ENCODE results near the gene IGSF6. TPM values are rescaled to one million over a fixed set of nuclear protein-coding genes. Genes with fewer than 3 reads are reported as not detected.
"Not testable (repeated sequence)": the region's sequence is repeated elsewhere in the genome, so short reads cannot be mapped to it uniquely, and the experiment has no call there.

IGSF6 gene
- total and polyA plus RNA-seq, 9 donors, result 2.3 to 3.7 (median 2.9) TPM

DNA sequence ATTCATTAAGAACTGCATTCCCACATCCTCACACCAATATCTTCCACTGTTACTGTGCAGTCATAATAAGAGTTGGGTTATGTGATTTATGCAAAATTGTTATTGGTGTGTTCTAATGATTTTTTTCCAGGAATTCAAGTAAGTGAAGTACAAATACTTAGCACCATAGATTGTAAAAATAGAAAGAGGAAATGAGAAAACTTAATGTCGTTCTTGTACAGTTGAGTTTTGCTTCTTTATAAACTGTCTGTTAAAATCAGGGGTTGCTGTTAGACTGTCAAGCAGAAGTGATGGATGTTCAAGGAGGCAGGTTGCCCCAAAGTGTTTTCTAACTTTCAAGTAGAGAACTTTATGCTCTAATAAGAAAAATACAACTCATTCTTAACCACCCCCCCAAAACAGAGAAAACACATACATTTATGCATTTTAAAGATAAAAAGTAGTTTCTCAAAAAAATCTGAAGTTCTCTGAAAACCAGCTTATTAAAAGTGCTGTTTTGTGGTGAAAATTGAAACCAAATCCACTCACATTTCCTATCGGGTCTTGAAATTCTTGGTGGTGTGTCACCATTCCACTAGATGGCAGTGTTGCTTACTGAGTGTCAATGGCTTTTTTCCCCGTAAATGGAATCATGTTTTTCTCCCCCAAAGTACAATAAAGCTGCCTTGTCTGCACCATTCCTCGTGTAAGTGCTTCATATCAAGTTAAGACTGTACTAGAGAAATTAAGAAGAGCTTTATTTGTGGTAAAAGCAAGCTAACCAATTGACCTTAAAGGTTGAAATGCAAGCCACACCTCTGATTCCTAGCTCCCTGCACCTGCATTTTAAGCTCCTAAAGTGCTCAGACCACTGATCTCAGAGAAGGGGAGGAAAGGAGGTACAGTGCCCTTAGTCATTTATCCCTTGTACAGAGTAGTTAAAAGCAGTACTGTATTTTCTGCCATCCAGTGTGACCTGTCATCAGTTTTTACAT, 4.7 kb upstream of the IGSF6 start:
- DNase-seq, result peak; percentile 60
- H3K4me3 ChIP-seq (ENCODE audit: low read length), result no peak overlapping the region
- no peaks in the 10 kb centered on the region for H3K9me3 ChIP-seq (replicated peaks; ENCODE audit: control insufficient read depth, low read depth, low read length)
- no peak overlapping the region for H3K27ac ChIP-seq (ENCODE audit: low read length)
- no peaks in the 10 kb centered on the region for H3K27me3 ChIP-seq (ENCODE audit: control insufficient read depth, insufficient read depth, low read length)
- peaks cover 7% of the 10 kb centered on the region for H3K36me3 ChIP-seq (ENCODE audit: control insufficient read depth, insufficient read depth, low read length)
- H3K4me1 ChIP-seq (ENCODE audit: control insufficient read depth, insufficient read depth, low read length), result no peaks in the 10 kb centered on the region
- WGBS (ENCODE audit: insufficient coverage), result no CpG with 5 or more reads among the region's 4 CpGs

DNA sequence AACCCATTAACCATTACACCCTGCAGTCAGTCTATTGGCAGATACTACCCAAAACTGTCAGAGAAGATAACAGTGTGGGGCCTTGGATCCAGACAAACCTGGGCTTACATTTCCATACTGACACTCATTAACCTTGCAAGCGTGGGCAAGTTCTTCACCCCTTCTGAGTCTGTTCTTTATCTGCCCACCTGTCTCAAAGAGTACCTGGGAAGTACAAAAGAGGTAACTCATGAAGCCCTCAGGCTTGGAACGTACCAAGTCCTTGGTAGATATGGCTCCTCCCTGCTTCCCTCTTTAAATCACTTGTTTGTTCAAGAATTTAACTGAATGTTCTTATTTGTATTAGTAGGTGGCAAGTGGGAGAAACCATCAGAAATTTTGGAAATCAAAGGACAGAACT, 2.5 kb upstream of the IGSF6 start:
- no peak for DNase-seq
- Histone ChIP-seq H3K27ac (ENCODE audit: low read length) (no peak overlapping the region), H3K4me1 (ENCODE audit: control insufficient read depth, insufficient read depth, low read length) (no peaks in the 10 kb centered on the region), H3K9me3 (replicated peaks; ENCODE audit: control insufficient read depth, low read depth, low read length) (no peaks in the 10 kb centered on the region), H3K27me3 (ENCODE audit: control insufficient read depth, insufficient read depth, low read length) (no peaks in the 10 kb centered on the region), H3K4me3 (ENCODE audit: low read length) (no peak overlapping the region), H3K36me3 (ENCODE audit: control insufficient read depth, insufficient read depth, low read length) (peaks cover 7% of the 10 kb centered on the region)
- WGBS (ENCODE audit: insufficient coverage), result 89% methylated on average over 1 of the region's 2 CpGs

DNA sequence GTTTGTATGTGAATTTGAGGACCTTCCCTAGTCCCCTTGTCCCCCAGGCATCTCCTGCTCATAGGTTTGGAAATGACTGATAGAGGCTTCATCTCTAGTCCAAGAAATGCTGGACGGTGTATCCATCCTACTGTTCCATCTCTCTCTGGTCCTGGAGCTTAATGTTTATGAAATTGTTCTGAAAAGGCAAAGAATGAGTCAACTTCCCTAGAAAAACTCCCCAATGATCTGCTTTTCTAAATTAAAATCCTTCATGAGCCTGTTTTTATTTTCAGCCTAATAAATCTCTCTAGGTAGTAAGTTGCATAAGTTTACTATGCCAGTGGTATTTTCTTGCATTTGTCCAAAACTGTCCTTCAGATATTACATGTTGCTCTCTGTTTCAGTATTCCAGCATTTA, 2.1 kb upstream of the IGSF6 start:
- whole genome bisulfite sequencing (ENCODE audit: insufficient coverage), result no CpG with 5 or more reads among the region's 1 CpG
- no peak overlapping the region for H3K4me3 ChIP-seq (ENCODE audit: low read length)
- no peak for DNase-seq
- no peaks in the 10 kb centered on the region for H3K9me3 ChIP-seq (replicated peaks; ENCODE audit: control insufficient read depth, low read depth, low read length)
- peaks cover 7% of the 10 kb centered on the region for H3K36me3 ChIP-seq (ENCODE audit: control insufficient read depth, insufficient read depth, low read length)
- no peak overlapping the region for H3K27ac ChIP-seq (ENCODE audit: low read length)
- H3K27me3 ChIP-seq (ENCODE audit: control insufficient read depth, insufficient read depth, low read length), result no peaks in the 10 kb centered on the region
- no peaks in the 10 kb centered on the region for H3K4me1 ChIP-seq (ENCODE audit: control insufficient read depth, insufficient read depth, low read length)

DNA sequence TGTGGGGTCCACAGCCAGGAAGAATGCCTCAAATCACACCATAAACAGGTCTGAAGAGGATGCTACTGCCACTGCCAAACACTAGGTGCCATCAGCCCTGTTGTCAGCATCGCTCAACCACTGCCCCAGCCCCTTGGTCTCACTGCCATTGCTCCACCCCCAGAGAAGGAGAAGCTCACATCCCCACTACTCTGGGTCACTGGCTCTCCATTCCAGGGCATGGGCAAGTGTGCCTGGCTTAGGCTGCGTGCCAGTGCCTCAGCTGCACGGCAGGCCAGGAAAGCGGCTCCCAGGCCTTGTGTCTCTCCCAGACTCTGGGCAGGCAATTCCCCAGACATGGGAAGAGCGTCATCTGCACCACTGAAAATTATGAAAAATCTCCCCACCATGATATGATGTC, 1.2 kb upstream of the IGSF6 start:
- Histone ChIP-seq H3K27me3 (ENCODE audit: control insufficient read depth, insufficient read depth, low read length) (no peaks in the 10 kb centered on the region), H3K36me3 (ENCODE audit: control insufficient read depth, insufficient read depth, low read length) (peaks cover 11% of the 10 kb centered on the region), H3K4me3 (ENCODE audit: low read length) (no peak overlapping the region), H3K4me1 (ENCODE audit: control insufficient read depth, insufficient read depth, low read length) (no peaks in the 10 kb centered on the region), H3K27ac (ENCODE audit: low read length) (peak overlapping the region; percentile 3), H3K9me3 (replicated peaks; ENCODE audit: control insufficient read depth, low read depth, low read length) (no peaks in the 10 kb centered on the region)
- DNase-seq, result no peak
- WGBS (ENCODE audit: insufficient coverage), result 63% methylated on average over 4 of the region's 5 CpGs

DNA sequence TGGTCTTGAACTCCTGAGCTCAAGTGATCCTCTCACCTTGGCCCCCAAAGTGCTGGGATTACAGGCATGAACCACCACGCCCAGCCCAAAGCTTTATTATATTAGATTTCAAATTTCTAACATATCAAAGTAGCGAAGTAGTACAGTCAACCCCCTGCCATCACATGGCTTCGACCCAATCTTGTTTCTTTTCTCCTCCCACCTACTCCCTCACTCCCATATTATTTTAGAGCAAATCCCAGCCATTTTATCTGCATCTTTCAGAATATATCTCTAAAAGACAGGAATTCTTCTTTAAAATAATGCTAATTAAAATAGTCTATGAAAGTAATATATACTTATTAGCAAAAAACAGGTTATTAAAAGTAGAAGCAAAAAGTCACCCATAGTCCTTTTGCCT, 893 bp downstream of the IGSF6 start:
- DNase-seq, result no peak
- WGBS (ENCODE audit: insufficient coverage), result 86% methylated on average over 2 of the region's 3 CpGs
- H3K27me3 ChIP-seq (ENCODE audit: control insufficient read depth, insufficient read depth, low read length), result no peaks in the 10 kb centered on the region
- H3K4me3 ChIP-seq (ENCODE audit: low read length), result peak overlapping the region; percentile 21
- no peaks in the 10 kb centered on the region for H3K9me3 ChIP-seq (replicated peaks; ENCODE audit: control insufficient read depth, low read depth, low read length)
- H3K36me3 ChIP-seq (ENCODE audit: control insufficient read depth, insufficient read depth, low read length), result peaks cover 17% of the 10 kb centered on the region
- H3K27ac ChIP-seq (ENCODE audit: low read length), result no peak overlapping the region
- no peaks in the 10 kb centered on the region for H3K4me1 ChIP-seq (ENCODE audit: control insufficient read depth, insufficient read depth, low read length)

DNA sequence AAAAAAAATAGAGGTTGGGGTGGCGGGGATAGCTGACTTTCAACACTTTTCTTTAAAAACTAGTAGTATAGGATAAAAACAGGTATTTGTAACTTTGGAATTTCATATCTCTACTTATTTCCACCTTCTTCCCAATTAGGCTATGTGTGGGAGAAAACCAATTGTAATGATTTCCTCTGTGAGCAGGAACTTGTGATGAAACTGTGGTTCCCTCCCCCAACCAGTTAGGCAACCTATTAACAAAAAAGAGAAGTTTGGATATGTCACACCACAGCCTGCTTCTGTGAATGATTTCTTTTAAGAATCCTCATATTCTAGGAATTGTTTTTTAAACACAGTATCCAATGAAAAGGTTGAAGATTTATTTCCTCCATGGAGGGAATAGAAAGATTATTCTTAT, 1.9 kb downstream of the IGSF6 start:
- DNase-seq, result peak; percentile 65
- WGBS (ENCODE audit: insufficient coverage), result no CpG with 5 or more reads among the region's 1 CpG
- Histone ChIP-seq H3K27ac (ENCODE audit: low read length) (no peak overlapping the region), H3K4me1 (ENCODE audit: control insufficient read depth, insufficient read depth, low read length) (no peaks in the 10 kb centered on the region), H3K4me3 (ENCODE audit: low read length) (no peak overlapping the region), H3K27me3 (ENCODE audit: control insufficient read depth, insufficient read depth, low read length) (no peaks in the 10 kb centered on the region), H3K36me3 (ENCODE audit: control insufficient read depth, insufficient read depth, low read length) (peaks cover 17% of the 10 kb centered on the region), H3K9me3 (replicated peaks; ENCODE audit: control insufficient read depth, low read depth, low read length) (no peaks in the 10 kb centered on the region)

DNA sequence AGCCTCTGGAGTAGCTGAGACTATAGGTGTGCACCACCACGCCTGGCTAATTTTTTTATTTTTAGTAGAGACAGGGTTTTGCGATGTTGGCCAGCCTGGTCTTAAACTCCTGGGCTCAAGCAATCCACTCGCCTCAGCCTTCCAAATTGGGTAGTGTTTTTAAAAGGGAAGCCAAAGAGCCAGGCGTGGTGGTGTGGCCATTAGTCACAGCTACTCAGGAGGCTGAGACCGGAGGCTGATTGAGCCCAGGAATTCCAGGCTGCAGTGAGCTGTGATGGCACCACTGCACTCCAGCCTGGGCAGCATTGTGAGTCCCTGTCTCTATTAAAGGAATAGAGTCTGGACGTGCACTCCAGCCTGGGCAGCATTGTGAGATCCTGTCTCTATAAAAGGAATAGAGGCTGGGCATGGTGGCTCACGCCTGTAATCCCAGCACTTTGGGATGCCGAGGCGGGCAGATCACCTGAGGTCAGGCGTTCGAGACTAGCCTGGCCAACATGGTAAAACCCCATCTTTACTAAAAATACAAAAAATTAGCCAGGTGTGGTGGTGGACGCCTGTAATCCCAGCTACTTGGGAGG, 2.5 kb downstream of the IGSF6 start:
- not testable (repeated sequence) for H3K9me3 ChIP-seq (replicated peaks; ENCODE audit: control insufficient read depth, low read depth, low read length); H3K4me3 ChIP-seq (ENCODE audit: low read length); H3K4me1 ChIP-seq (ENCODE audit: control insufficient read depth, insufficient read depth, low read length); H3K27me3 ChIP-seq (ENCODE audit: control insufficient read depth, insufficient read depth, low read length); H3K27ac ChIP-seq (ENCODE audit: low read length); DNase-seq
- peaks cover 10% of the 10 kb centered on the region for H3K36me3 ChIP-seq (ENCODE audit: control insufficient read depth, insufficient read depth, low read length)
- 96% methylated on average over 3 of the region's 12 CpGs for WGBS (ENCODE audit: insufficient coverage)

DNA sequence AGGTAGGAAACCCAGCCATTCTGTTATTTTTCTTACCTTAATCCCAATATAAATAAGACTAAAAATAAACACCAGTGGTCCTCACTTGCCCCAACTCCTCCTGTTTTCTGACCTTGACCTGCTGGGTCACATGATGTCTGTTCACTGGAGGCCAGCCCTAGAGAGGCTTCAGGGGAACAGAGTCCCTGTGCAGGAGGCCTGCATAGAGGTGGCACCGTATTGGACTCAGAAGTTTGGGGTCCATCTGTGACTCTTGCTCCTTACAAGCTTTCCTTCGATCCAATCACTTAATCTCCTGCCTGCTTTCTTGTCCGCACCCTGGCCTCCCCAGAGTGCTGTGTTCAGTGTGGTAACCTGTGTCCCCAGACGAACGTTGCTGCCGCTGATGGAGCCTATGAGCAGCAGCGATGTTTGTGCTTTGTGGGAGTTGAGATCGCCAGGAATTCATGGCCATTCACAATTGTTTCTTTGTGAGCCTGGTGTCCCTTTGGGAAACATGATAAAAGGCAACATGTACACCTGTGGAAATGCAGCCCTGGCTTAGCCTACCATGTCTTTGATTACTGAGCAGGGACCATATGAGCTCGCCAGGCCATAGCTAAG, 4.7 kb downstream of the IGSF6 start:
- Histone ChIP-seq H3K27ac (ENCODE audit: low read length) (no peak overlapping the region), H3K9me3 (replicated peaks; ENCODE audit: control insufficient read depth, low read depth, low read length) (no peaks in the 10 kb centered on the region), H3K36me3 (ENCODE audit: control insufficient read depth, insufficient read depth, low read length) (peaks cover 12% of the 10 kb centered on the region), H3K27me3 (ENCODE audit: control insufficient read depth, insufficient read depth, low read length) (no peaks in the 10 kb centered on the region), H3K4me1 (ENCODE audit: control insufficient read depth, insufficient read depth, low read length) (no peaks in the 10 kb centered on the region), H3K4me3 (ENCODE audit: low read length) (no peak overlapping the region)
- DNase-seq, result no peak
- WGBS (ENCODE audit: insufficient coverage), result 77% methylated on average over 8 of the region's 9 CpGs

DNA sequence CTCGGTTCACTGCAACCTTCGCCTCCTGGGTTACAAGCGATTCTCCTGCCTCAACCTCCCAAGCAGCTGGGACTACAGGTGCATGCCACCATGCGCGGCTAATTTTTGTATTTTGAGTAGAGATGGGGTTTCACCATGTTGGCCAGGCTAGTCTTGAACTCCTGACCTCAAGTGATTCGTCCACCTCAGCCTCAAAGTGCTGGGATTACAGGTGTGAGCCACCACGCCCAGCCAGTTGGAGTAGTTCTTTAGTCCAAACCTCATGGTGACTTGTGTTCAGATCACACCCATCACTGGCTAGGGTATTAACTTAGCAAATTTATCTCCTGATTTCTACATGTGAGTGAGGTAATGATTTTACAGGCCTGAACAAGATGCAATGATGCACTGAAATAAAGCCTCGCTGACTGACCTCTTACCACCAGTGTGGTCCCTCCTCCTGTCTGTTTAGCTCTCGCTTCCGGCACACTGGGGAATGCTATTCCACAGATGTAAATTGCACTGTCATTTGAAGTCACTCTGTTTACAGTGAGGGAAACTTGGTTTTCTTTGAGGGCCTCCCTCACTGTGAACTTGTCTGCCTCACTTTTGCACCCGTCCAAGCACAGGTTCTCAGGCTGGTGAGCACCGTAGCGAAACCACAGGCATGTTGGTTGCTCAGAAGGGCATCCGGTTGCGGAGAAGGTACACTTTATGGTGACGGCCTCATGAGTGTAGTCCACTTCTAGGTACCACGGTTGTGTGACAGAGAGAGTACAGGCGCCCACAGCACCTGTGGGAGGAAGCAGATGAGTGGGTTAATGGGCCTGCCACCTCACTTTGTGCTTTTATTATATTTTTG, 5.5 kb downstream of the IGSF6 start:
- peaks cover 12% of the 10 kb centered on the region for H3K36me3 ChIP-seq (ENCODE audit: control insufficient read depth, insufficient read depth, low read length)

More for the DNA sequence above, 5.5 kb downstream of the IGSF6 start:
- no peak for DNase-seq
- H3K9me3 ChIP-seq (replicated peaks; ENCODE audit: control insufficient read depth, low read depth, low read length), result no peaks in the 10 kb centered on the region
- 90% methylated on average over 10 of the region's 18 CpGs for WGBS (ENCODE audit: insufficient coverage)
- no peak overlapping the region for H3K27ac ChIP-seq (ENCODE audit: low read length)
- H3K4me3 ChIP-seq (ENCODE audit: low read length), result no peak overlapping the region
- no peaks in the 10 kb centered on the region for H3K27me3 ChIP-seq (ENCODE audit: control insufficient read depth, insufficient read depth, low read length)
- H3K4me1 ChIP-seq (ENCODE audit: control insufficient read depth, insufficient read depth, low read length), result no peaks in the 10 kb centered on the region

Data from muscle of leg (tissue), 11 donors.